Activated CD4-positive, alpha-beta T cell treated with anti-CD3 and anti-CD28 coated beads, Interleukin-2, amount 10 ng/mL, durations not matched to agents 24 days and 14 days (primary cell): ENCODE measurements around the gene KMT2A. TPM values are rescaled to one million over a fixed set of nuclear protein-coding genes. Genes with fewer than 3 reads are reported as not detected.

ENCODE experiments used
- total RNA-seq: library from RNA; stranded (reverse); gene quantifications from 2 replicates; pipeline ENCODE4 v1.2.3, GENCODE V29; 2022

Gene KMT2A
- total RNA-seq, 1 donor from 2014 or later: 70.7 TPM

Other genes starting within 250 kb of the KMT2A start
- gene JAML, start 211.5 kb upstream of the KMT2A start, total RNA-seq: 303 and 318 TPM in 2 replicates
- 64.6 and 65.4 TPM in 2 replicates for gene MPZL3, start 184.1 kb upstream of the KMT2A start, total RNA-seq
- 18.5 and 19.3 TPM in 2 replicates for gene MPZL2, start 172.2 kb upstream of the KMT2A start, total RNA-seq
- 571 TPM in 2 replicates for gene CD3E, start 131.8 kb upstream of the KMT2A start, total RNA-seq
- 381 and 400 TPM in 2 replicates for gene CD3D, start 93.8 kb upstream of the KMT2A start, total RNA-seq
- gene CD3G, start 92.1 kb upstream of the KMT2A start, total RNA-seq: 143 and 145 TPM in 2 replicates
- 46.3 and 47.9 TPM in 2 replicates for gene UBE4A, start 76.9 kb upstream of the KMT2A start, total RNA-seq
- 220 and 228 TPM in 2 replicates for gene ATP5MG, start 34.9 kb upstream of the KMT2A start, total RNA-seq
- gene TTC36, start 91.0 kb downstream of the KMT2A start, total RNA-seq: 0.38 and 0.65 TPM in 2 replicates
- 13.0 and 14.1 TPM in 2 replicates for gene TMEM25, start 94.7 kb downstream of the KMT2A start, total RNA-seq
- 17.6 and 19.1 TPM in 2 replicates for gene IFT46, start 129.4 kb downstream of the KMT2A start, total RNA-seq
- 147 and 150 TPM in 2 replicates for gene ARCN1, start 135.9 kb downstream of the KMT2A start, total RNA-seq
- gene PHLDB1, start 171.1 kb downstream of the KMT2A start, total RNA-seq: 1.3 and 1.7 TPM in 2 replicates
- gene TREH, start 243.2 kb downstream of the KMT2A start, total RNA-seq: not detected in 2 replicates